MCF 10A (cell line): ENCODE measurements around the gene ZBTB40. TPM values are rescaled to one million over a fixed set of nuclear protein-coding genes. Genes with fewer than 3 reads are reported as not detected.

Experiments used
- BruUV-seq: library from RNA; stranded (reverse); fragments of 400-500 nt; replicated peaks from 2 replicates; lab custom pipeline; 2021; lab: Mats Ljungman, UMichigan
- CTCF ChIA-PET: fragments of 300-600 bp; sonication (Branson Sonifier 250); formaldehyde crosslinking; extraction: SDS; loops from one replicate; lab custom pipeline; 2021; ENCODE audit warnings: antibody characterized with exemption, inconsistent platforms; lab: Yijun Ruan, JAX
- POLR2A ChIA-PET: fragments of 300-600, 350-650 bp; sonication (Branson Sonifier 250); formaldehyde crosslinking; extraction: SDS; loops from one replicate; lab custom pipeline; 2020; ENCODE audit warnings: antibody characterized with exemption, inconsistent platforms; lab: Yijun Ruan, JAX
- DNase-seq: peaks from one replicate; pipeline ENCODE4 v3.0.0-alpha.2; 2018; ENCODE audit not compliant: unreplicated experiment
- H3K27ac Mint-ChIP-seq: one replicate; pipeline ENCODE4 v1.8.0; 2022; ENCODE audit warnings: mild to moderate bottlenecking, low read depth, mixed read lengths; ENCODE audit not compliant: unreplicated experiment
- H3K27me3 Mint-ChIP-seq: one replicate; pipeline ENCODE4 v1.8.0; 2022; ENCODE audit warnings: mixed read lengths; ENCODE audit not compliant: insufficient read depth, unreplicated experiment
- H3K36me3 Mint-ChIP-seq: one replicate; pipeline ENCODE4 v1.8.0; 2022; ENCODE audit warnings: mild to moderate bottlenecking, moderate library complexity, mixed read lengths; ENCODE audit not compliant: insufficient read depth, unreplicated experiment
- H3K4me1 Mint-ChIP-seq: one replicate; pipeline ENCODE4 v1.8.0; 2022; ENCODE audit warnings: mixed read lengths; ENCODE audit not compliant: insufficient read depth, unreplicated experiment
- H3K4me3 Mint-ChIP-seq: one replicate; pipeline ENCODE4 v1.8.0; 2022; ENCODE audit warnings: mild to moderate bottlenecking, moderate library complexity, mixed read lengths; ENCODE audit not compliant: unreplicated experiment
- H3K9me3 Mint-ChIP-seq: one replicate; pipeline ENCODE4 v1.8.0; 2022; ENCODE audit warnings: mixed read lengths; ENCODE audit not compliant: unreplicated experiment
- intact Hi-C: fragments of 100-400 bp; cut with micrococcal nuclease; formaldehyde crosslinking; loops from 2 replicates; pipeline ENCODE4 v1.14.1; 2022
- total RNA-seq: library from RNA; stranded (reverse); gene quantifications from 2 replicates; pipeline ENCODE4 v1.2.3, GENCODE V29; 2022
- TF ChIP-seq, protein P1 (sequence below): fragments of 200-600 bp; IDR thresholded peaks from one replicate; pipeline ENCODE4 v1.8.0; 2022; ENCODE audit warnings: antibody characterized with exemption, mild to moderate bottlenecking; ENCODE audit not compliant: unreplicated experiment

The ZBTB40 gene
- total RNA-seq, 1 experiment from 2014 or later = 20.4 TPM

GRCh38 chr1:22491995-22492715 is 40.5 kb downstream of the ZBTB40 start:
- H3K9me3 Mint-ChIP-seq = no peaks in the 10 kb centered on the region
- no peak overlapping the region for H3K4me3 Mint-ChIP-seq
- BruUV-seq = no TSS peak
- no peaks in the 10 kb centered on the region for H3K4me1 Mint-ChIP-seq
- no peak overlapping the region for H3K27ac Mint-ChIP-seq
- ChIA-PET POLR2A (interaction anchor here (0.7 to 1.4 kb wide), 2 partner anchors 9 to 28 kb away, joined by 3 read pairs; no protein-coding TSS in a partner anchor), CTCF (no interaction called here)
- H3K27me3 Mint-ChIP-seq = no peaks in the 10 kb centered on the region
- TF ChIP-seq, protein P1, sequence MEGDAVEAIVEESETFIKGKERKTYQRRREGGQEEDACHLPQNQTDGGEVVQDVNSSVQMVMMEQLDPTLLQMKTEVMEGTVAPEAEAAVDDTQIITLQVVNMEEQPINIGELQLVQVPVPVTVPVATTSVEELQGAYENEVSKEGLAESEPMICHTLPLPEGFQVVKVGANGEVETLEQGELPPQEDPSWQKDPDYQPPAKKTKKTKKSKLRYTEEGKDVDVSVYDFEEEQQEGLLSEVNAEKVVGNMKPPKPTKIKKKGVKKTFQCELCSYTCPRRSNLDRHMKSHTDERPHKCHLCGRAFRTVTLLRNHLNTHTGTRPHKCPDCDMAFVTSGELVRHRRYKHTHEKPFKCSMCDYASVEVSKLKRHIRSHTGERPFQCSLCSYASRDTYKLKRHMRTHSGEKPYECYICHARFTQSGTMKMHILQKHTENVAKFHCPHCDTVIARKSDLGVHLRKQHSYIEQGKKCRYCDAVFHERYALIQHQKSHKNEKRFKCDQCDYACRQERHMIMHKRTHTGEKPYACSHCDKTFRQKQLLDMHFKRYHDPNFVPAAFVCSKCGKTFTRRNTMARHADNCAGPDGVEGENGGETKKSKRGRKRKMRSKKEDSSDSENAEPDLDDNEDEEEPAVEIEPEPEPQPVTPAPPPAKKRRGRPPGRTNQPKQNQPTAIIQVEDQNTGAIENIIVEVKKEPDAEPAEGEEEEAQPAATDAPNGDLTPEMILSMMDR = no peak
- peaks cover 19% of the 10 kb centered on the region for H3K36me3 Mint-ChIP-seq
- DNase-seq = no peak
- intact Hi-C loops = no loop called here

DNA sequence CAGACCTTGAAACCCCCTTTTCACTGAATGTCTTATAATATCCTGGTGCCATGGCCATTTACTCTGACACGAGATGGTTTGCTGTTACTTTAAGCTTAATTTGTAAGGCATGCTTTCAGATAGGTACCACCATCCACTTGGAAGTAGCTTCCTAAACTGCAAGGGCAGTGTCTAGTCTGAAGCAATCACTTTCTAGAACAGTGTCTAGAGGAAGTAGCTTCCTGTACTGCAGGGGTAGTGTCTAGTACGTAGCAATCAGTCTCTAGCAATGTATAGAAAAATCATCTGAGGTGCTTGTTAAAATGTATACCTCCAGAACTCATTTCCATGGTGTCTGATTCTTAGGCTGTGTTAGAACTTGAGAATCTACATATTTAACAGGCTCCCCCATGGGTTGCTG is 42.5 kb downstream of the ZBTB40 start:
- TF ChIP-seq, protein P1 = no peak
- H3K36me3 Mint-ChIP-seq = peaks cover 19% of the 10 kb centered on the region
- H3K4me1 Mint-ChIP-seq = no peaks in the 10 kb centered on the region
- POLR2A ChIA-PET = interaction anchor here (0.6 kb wide), 1 partner anchor 850 kb away, joined by 3 read pairs; the partner anchor contains the start of gene HNRNPR
- H3K4me3 Mint-ChIP-seq = no peak overlapping the region
- no peaks in the 10 kb centered on the region for H3K9me3 Mint-ChIP-seq
- CTCF ChIA-PET = no interaction called here
- intact Hi-C loops = no loop called here
- BruUV-seq = no TSS peak
- H3K27me3 Mint-ChIP-seq = no peaks in the 10 kb centered on the region
- no peak for DNase-seq
- H3K27ac Mint-ChIP-seq = no peak overlapping the region

- Mint-ChIP-seq H3K36me3 (peaks cover 19% of the 10 kb centered on the region), H3K27ac (no peak overlapping the region), H3K4me3 (no peak overlapping the region), H3K9me3 (no peaks in the 10 kb centered on the region), H3K4me1 (peaks cover 8% of the 10 kb centered on the region), H3K27me3 (no peaks in the 10 kb centered on the region)
- TF ChIP-seq, protein P1 = no peak
- POLR2A ChIA-PET = no interaction called here
- CTCF ChIA-PET = interaction anchor here (0.6 kb wide), 1 partner anchor 43 kb away, joined by 4 read pairs; no protein-coding TSS in a partner anchor
- BruUV-seq = no TSS peak
- no peak for DNase-seq
- intact Hi-C loops = no loop called here
These were observed 43.4 kb downstream of the ZBTB40 start for GRCh38 chr1:22494943-22495579.

DNA sequence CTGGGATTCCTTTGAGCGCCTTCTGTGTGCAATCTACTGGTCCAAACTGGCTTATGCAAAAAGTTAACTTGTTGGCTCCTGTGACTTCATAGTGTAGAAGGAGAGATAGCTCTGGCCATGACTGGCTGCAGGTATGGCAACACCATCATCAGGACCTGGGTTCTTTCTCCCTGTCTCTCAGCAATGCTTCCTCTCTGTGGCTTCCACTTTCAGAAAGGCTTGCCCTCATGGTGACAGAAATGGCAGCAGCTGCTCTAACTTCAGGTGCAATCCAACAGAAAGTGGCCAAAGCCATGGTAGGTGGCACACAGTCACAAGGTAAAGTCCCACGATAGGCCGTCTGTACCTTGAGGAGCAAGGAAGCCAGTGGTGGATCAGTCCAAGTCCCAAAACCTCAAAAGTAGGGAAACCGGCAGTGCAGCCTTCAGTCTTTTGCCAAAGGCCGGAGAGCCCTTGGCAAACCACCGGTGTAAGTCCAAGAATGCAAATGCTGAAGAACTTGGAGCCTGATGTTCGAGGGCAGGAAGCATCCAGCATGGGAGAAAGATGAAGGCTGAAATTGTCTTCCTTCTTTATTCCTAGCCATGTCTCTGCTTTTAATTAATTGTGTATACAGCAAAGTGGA is 45.0 kb downstream of the ZBTB40 start:
- Mint-ChIP-seq H3K27ac (no peak overlapping the region), H3K9me3 (no peaks in the 10 kb centered on the region), H3K4me1 (peaks cover 14% of the 10 kb centered on the region), H3K27me3 (no peaks in the 10 kb centered on the region), H3K36me3 (peaks cover 13% of the 10 kb centered on the region), H3K4me3 (no peak overlapping the region)
- no TSS peak for BruUV-seq
- CTCF ChIA-PET = no interaction called here
- TF ChIP-seq, protein P1 = no peak
- DNase-seq = no peak
- POLR2A ChIA-PET = interaction anchor here (0.8 kb wide), 1 partner anchor 8 kb away, joined by 4 read pairs; no protein-coding TSS in a partner anchor
- intact Hi-C loops = no loop called here
